Thoracic aorta (tissue), 2 donors: Measurements from ENCODE around the gene SNX32. TPM values are rescaled to one million over a fixed set of nuclear protein-coding genes. Genes with fewer than 3 reads are reported as not detected.

Experiments used
- ATAC-seq: fragments of 150-250 bp; one replicate; pipeline ENCODE4 v1.8.0; 2017; ENCODE audit warnings: low read depth; ENCODE audit not compliant: insufficient number of reproducible peaks, low FRiP score
- DNase-seq: peaks from one replicate; pipeline ENCODE4 v3.0.0-alpha.2; 2020; ENCODE audit warnings: low spot score
- H3K27ac ChIP-seq, 2 donors: fragments of 200-600 bp; sonication (generic); 1 replicate in 1 of 2; 2 replicates in 1 of 2; pipeline ENCODE4 v1.5.1; 2016; ENCODE audit warnings: mild to moderate bottlenecking in 2 of 2, moderate library complexity in 2 of 2
- H3K27me3 ChIP-seq: fragments of 200-600 bp; sonication (generic); replicated peaks from 2 replicates; pipeline ENCODE4 v1.6.0; 2016; ENCODE audit warnings: mild to moderate bottlenecking; ENCODE audit not compliant: insufficient read depth
- H3K36me3 ChIP-seq: fragments of 200-600 bp; sonication (generic); one replicate; pipeline ENCODE4 v1.5.1; 2016
- H3K4me1 ChIP-seq, 2 donors: fragments of 200-600 bp; sonication (generic); 1 replicate in 1 of 2; 2 replicates in 1 of 2; pipeline versions ENCODE4 v1.5.1 to v1.6.0; 2016; ENCODE audit warnings: low read depth in 2 of 2, mild to moderate bottlenecking in 1 of 2; ENCODE audit not compliant: control insufficient read depth in 1 of 2
- H3K4me3 ChIP-seq: fragments of 200-600 bp; sonication (generic); 2 replicates; pipeline ENCODE4 v1.5.1; 2016; ENCODE audit warnings: mild to moderate bottlenecking
- H3K9me3 ChIP-seq: fragments of 200-600 bp; sonication (generic); 2 replicates; pipeline ENCODE4 v1.5.1; 2016
- total RNA-seq, 2 donors: library from RNA; depleted of rRNA; stranded (reverse); fragments of >200 nt; gene quantifications; one replicate each; pipeline versions ENCODE4 v1.1.0 to v1.2.3, GENCODE V29; 2016
- TF ChIP-seq, protein P1 (sequence below): fragments of 200-600 bp; sonication (generic); IDR thresholded peaks from one replicate; pipeline ENCODE4 v1.5.1; 2019; ENCODE audit warnings: antibody characterized with exemption

SNX32 gene
- total RNA-seq, 2 donors from 2014 or later = 0.81 TPM; not detected in 1

DNA sequence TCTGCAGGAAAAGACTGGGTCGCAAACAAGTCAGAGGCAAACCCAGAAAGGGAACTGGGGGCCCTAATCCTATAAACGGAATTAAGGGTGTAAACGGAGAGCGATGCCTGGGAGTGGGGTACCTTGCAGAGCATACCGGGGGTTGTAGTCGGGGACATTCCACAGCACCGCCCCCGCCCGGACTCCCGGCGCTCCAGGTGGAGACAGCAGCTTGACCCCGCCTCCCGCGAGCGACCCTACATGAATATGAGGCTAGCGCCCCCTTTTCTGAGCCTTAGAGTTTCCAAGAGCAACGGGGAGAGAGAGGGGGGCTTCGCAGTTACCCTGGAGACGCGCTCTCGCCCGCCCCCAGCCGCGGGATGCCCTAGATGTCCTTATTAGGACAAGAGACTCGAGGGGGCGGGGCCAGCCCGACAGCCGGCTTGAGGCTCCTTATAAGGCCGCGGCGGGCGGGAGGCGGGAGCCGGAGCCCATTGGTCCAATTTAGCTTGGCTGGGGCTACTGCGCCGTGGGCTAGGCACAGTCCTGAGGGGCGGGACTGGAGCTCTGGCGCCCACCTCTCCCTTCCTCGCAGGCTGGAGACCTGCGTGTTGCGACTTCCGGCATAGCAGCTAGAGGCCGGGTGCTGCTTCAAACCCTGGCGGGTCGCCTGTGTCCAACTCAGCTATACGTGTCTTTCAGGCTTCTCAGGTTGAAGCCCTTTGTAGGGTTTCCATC lies 25.5 kb downstream of the SNX32 start:
- no peaks in the 10 kb centered on the region for H3K9me3 ChIP-seq
- peaks cover 24 to 46% of the 10 kb centered on the region in 2 donors for H3K4me1 ChIP-seq
- H3K4me3 ChIP-seq = peak overlapping the region; percentile 96
- H3K27me3 ChIP-seq = no peaks in the 10 kb centered on the region
- peaks cover 42% of the 10 kb centered on the region for H3K36me3 ChIP-seq
- DNase-seq (peak; percentile 97), ATAC-seq (peak; percentile 41)
- H3K27ac ChIP-seq = peak overlapping the region; percentile 98 to 100
- TF ChIP-seq, protein P1, sequence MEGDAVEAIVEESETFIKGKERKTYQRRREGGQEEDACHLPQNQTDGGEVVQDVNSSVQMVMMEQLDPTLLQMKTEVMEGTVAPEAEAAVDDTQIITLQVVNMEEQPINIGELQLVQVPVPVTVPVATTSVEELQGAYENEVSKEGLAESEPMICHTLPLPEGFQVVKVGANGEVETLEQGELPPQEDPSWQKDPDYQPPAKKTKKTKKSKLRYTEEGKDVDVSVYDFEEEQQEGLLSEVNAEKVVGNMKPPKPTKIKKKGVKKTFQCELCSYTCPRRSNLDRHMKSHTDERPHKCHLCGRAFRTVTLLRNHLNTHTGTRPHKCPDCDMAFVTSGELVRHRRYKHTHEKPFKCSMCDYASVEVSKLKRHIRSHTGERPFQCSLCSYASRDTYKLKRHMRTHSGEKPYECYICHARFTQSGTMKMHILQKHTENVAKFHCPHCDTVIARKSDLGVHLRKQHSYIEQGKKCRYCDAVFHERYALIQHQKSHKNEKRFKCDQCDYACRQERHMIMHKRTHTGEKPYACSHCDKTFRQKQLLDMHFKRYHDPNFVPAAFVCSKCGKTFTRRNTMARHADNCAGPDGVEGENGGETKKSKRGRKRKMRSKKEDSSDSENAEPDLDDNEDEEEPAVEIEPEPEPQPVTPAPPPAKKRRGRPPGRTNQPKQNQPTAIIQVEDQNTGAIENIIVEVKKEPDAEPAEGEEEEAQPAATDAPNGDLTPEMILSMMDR = no peak

DNA sequence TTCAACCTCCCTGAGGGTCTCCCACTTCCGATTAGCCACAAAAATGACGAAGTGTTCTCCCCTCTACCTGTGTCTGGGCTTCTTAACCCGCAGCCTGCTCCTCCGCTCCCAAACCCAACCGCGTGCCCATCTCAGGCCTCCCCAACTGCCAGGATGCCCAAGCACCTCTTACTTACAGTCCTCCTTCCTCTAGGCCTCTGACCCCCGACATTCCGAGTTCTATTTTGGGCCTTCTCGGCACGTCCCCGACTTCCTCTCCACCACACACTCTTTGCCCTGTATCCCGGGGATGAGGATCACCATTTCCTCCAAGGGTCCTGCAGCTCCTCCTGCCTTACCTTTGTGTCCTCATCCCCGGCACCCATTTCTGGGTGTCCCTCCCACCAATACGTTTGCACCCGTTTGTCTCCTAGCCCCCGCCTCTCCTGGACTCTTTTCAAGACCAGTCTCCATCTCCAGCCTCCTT lies 26.1 kb downstream of the SNX32 start:
- Histone ChIP-seq H3K9me3 (no peaks in the 10 kb centered on the region), H3K4me3 (peak overlapping the region; percentile 96), H3K4me1 (peaks cover 24 to 40% of the 10 kb centered on the region in 2 donors), H3K27ac (peak overlapping the region; percentile 98 to 100), H3K27me3 (no peaks in the 10 kb centered on the region), H3K36me3 (peaks cover 42% of the 10 kb centered on the region)
- DNase-seq (no peak), ATAC-seq (peak; percentile 0)
- TF ChIP-seq, protein P1 = no peak

DNA sequence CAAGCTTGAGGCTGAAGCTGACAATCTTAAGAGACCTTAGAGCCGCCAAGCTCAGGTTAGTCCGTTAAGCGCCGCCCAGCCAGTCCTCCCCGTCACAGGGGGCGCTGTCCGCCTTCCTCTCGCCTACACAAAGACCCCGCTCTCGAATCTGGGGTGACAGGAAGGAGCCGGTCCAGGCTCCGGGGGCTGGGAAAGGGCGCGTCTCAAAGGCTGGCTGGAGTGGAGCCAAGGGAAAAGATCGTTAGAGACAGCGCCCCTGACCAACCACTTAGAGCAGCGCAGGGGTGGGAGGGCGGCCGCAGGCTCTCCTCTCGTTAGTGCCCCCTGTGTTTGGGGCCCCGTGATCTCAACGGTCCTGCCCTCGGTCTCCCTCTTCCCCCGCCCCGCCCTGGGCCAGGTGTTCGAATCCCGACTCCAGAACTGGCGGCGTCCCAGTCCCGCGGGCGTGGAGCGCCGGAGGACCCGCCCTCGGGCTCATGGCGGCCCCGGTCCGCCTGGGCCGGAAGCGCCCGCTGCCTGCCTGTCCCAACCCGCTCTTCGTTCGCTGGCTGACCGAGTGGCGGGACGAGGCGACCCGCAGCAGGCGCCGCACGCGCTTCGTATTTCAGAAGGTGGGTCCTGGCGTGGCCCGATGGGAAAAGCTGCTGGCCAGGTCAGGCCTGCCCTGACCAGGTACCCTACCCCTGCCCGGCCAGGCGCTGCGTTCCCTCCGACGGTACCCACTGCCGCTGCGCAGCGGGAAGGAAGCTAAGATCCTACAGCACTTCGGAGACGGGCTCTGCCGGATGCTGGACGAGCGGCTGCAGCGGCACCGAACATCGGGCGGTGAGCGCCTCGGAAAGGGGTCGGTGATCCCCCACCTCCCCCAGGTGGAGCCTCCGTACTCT lies 26.8 kb downstream of the SNX32 start, which contains the start of gene MUS81:
Gene MUS81 (plus strand): TSS at position 156 of the 887 bp plus-strand sequence. CDS start 321 bp downstream, at position 477.
- TF ChIP-seq, protein P1 = peak; percentile 67
- H3K9me3 ChIP-seq = no peaks in the 10 kb centered on the region
- no peaks in the 10 kb centered on the region for H3K27me3 ChIP-seq
- peak within 1 kb of the TSS; percentile 96 for H3K4me3 ChIP-seq
- ATAC-seq (peak; percentile 56), DNase-seq (peak; percentile 96)
- peaks cover 42% of the 10 kb centered on the region for H3K36me3 ChIP-seq
- H3K4me1 ChIP-seq = peaks cover 19 to 33% of the 10 kb centered on the region in 2 donors
- peak within 1 kb of the TSS; percentile 98 to 100 for H3K27ac ChIP-seq

DNA sequence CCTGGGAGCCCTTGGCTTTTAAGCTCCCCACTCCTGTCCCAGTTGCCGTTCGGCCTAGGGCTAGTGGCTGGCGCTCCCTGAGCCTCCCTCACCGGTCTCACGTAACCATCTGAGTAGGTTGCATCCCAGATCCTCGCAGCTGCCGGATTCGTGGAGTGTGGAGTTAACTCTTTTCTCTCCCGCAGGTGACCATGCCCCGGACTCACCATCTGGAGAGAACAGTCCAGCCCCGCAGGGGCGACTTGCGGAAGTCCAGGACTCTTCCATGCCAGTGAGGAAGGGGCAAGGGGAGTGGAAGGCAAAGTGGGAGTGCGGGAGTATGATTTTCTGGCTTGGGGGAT lies 27.4 kb downstream of the SNX32 start:
- Histone ChIP-seq H3K36me3 (peaks cover 43% of the 10 kb centered on the region), H3K4me3 (peak overlapping the region; percentile 96), H3K9me3 (no peaks in the 10 kb centered on the region), H3K27ac (peak overlapping the region; percentile 98 to 100), H3K27me3 (no peaks in the 10 kb centered on the region), H3K4me1 (peaks cover 14 to 27% of the 10 kb centered on the region in 2 donors)
- no peak for DNase-seq
- TF ChIP-seq, protein P1 = no peak
- ATAC-seq = no peak
